ENCODE data around the gene RIIAD1. TPM values are rescaled to one million over a fixed set of nuclear protein-coding genes. Genes with fewer than 3 reads are reported as not detected.
A peak's percentile ranks its signal among the peaks of the same experiment; 100 is the strongest.
"Not testable (repeated sequence)": the region's sequence is repeated elsewhere in the genome, so short reads cannot be mapped to it uniquely, and the experiment has no call there.

RIIAD1 gene
- total RNA-seq, 1 donor from 2014 or later: not detected

- not testable (repeated sequence) for DNase-seq (ENCODE audit: low read depth in 2 of 2)
Measured at GRCh38 chr1:151733995-151734394, 12.7 kb downstream of the RIIAD1 start.

- DNase-seq (ENCODE audit: low read depth in 2 of 2): no peak
Measured at GRCh38 chr1:151737026-151737425, 15.7 kb downstream of the RIIAD1 start.

- no peak for DNase-seq (ENCODE audit: low read depth in 2 of 2)
Measured at GRCh38 chr1:151737479-151737878, 16.2 kb downstream of the RIIAD1 start.

- no peak for DNase-seq (ENCODE audit: low read depth in 2 of 2)
Measured at GRCh38 chr1:151739590-151740355, 18.5 kb downstream of the RIIAD1 start.

- DNase-seq (ENCODE audit: low read depth in 2 of 2): no peak
Measured at GRCh38 chr1:151741516-151741915, 20.2 kb downstream of the RIIAD1 start.

- peak in 1 of 2 donors; percentile 47 for DNase-seq (ENCODE audit: low read depth in 2 of 2)
Measured at GRCh38 chr1:151756291-151756690, 35.0 kb downstream of the RIIAD1 start.

GRCh38 chr1:151759241-151759640 is 37.9 kb downstream of the RIIAD1 start:
- DNase-seq (ENCODE audit: low read depth in 2 of 2): no peak

- DNase-seq (ENCODE audit: low read depth in 2 of 2): peak in 1 of 2 donors; percentile 31
Measured at GRCh38 chr1:151760597-151761385, 39.5 kb downstream of the RIIAD1 start.

GRCh38 chr1:151762941-151763921 is 41.9 kb downstream of the RIIAD1 start, which contains the start of gene MRPL9:
MRPL9 (minus strand) TSS chr1:151763496; CDS start chr1:151763479, 17 bp downstream.
- DNase-seq (ENCODE audit: low read depth in 2 of 2): peak; percentile 46 to 77

GRCh38 chr1:151763990-151764389 is 42.7 kb downstream of the RIIAD1 start:
- no peak for DNase-seq (ENCODE audit: low read depth in 2 of 2)

GRCh38 chr1:151768351-151769066 is 47.2 kb downstream of the RIIAD1 start:
- DNase-seq (ENCODE audit: low read depth in 2 of 2): not testable (repeated sequence)

- DNase-seq (ENCODE audit: low read depth in 2 of 2): not testable (repeated sequence)
Measured at GRCh38 chr1:151769270-151769669, 47.9 kb downstream of the RIIAD1 start.

- DNase-seq (ENCODE audit: low read depth in 2 of 2): no peak
Measured at GRCh38 chr1:151773702-151774101, 52.4 kb downstream of the RIIAD1 start.

- DNase-seq (ENCODE audit: low read depth in 2 of 2): no peak
Measured at GRCh38 chr1:151774256-151774922, 53.1 kb downstream of the RIIAD1 start.

- no peak for DNase-seq (ENCODE audit: low read depth in 2 of 2)
Measured at GRCh38 chr1:151775894-151776664, 54.8 kb downstream of the RIIAD1 start.

GRCh38 chr1:151776665-151777062 is 55.3 kb downstream of the RIIAD1 start:
- DNase-seq (ENCODE audit: low read depth in 2 of 2): no peak

- DNase-seq (ENCODE audit: low read depth in 2 of 2): no peak
Measured at GRCh38 chr1:151777317-151777716, 56.0 kb downstream of the RIIAD1 start.

All from dermis microvascular lymphatic vessel endothelial cell (primary cell).